ENCODE measurements around the gene STK24.

STK24 gene

GRCh38 chr13:98568918-98569317 lies 8.0 kb downstream of the STK24 start:
- 0 out of 2 replicates have a peak, but pooled peaks cover 3% of the 10 kb centered on the region for H3K36me3 ChIP-seq (ENCODE audit: low read length)
- H3K4me2 ChIP-seq (ENCODE audit: low read depth, low read length, poor library complexity, severe bottlenecking): no peak overlapping the region
- peaks cover 10% of the 10 kb centered on the region for H3F3A ChIP-seq (ENCODE audit: insufficient read depth)
- H2AFZ ChIP-seq (ENCODE audit: low read depth, low read length, severe bottlenecking): no peak overlapping the region
- peaks cover 20% of the 10 kb centered on the region for H4K20me1 ChIP-seq (ENCODE audit: low read depth, low read length)
- H3K9me3 ChIP-seq (ENCODE audit: insufficient read depth, low read length): no peaks in the 10 kb centered on the region
- H3K9me2 ChIP-seq (replicated peaks; ENCODE audit: insufficient read depth, low read length): no peaks in the 10 kb centered on the region
- no peak for TF ChIP-seq CTCF (IDR thresholded peaks at IDR 0.05; ENCODE audit: insufficient read depth, low read length, poor library complexity, severe bottlenecking)
- TF ChIP-seq EZH2phosphoT487 (conservative IDR thresholded peaks at IDR 0.05; ENCODE audit: low read length): no peak
- no peak overlapping the region for H3K9ac ChIP-seq (ENCODE audit: low read length)
- no peaks in the 10 kb centered on the region for H3K27me3 ChIP-seq (ENCODE audit: low read length)
- H3K79me2 ChIP-seq (ENCODE audit: insufficient read depth, low read length): peaks cover 96% of the 10 kb centered on the region
- H3K4me3 ChIP-seq (ENCODE audit: insufficient read depth, low read length, poor library complexity, severe bottlenecking): no peak overlapping the region
- H3K27ac ChIP-seq (ENCODE audit: low read depth, low read length): no peak overlapping the region

GRCh38 chr13:98567140-98567539 lies 9.8 kb downstream of the STK24 start:
- no peak overlapping the region for H3K27ac ChIP-seq (ENCODE audit: low read depth, low read length)
- H3K79me2 ChIP-seq (ENCODE audit: insufficient read depth, low read length): peaks cover 86% of the 10 kb centered on the region
- H3K9ac ChIP-seq (ENCODE audit: low read length): no peak overlapping the region
- no peak for TF ChIP-seq EZH2phosphoT487 (conservative IDR thresholded peaks at IDR 0.05; ENCODE audit: low read length)
- no peak for TF ChIP-seq CTCF (IDR thresholded peaks at IDR 0.05; ENCODE audit: insufficient read depth, low read length, poor library complexity, severe bottlenecking)
- H3K36me3 ChIP-seq (ENCODE audit: low read length): no peaks in the 10 kb centered on the region
- H4K20me1 ChIP-seq (ENCODE audit: low read depth, low read length): peaks cover 11% of the 10 kb centered on the region; the same call in 1 of the 2 replicates
- H3K9me3 ChIP-seq (ENCODE audit: insufficient read depth, low read length): no peaks in the 10 kb centered on the region
- H3K27me3 ChIP-seq (ENCODE audit: low read length): no peaks in the 10 kb centered on the region
- H3K4me3 ChIP-seq (ENCODE audit: insufficient read depth, low read length, poor library complexity, severe bottlenecking): no peak overlapping the region
- peaks cover 3% of the 10 kb centered on the region; the same call in 1 of the 2 replicates for H3F3A ChIP-seq (ENCODE audit: insufficient read depth)
- H3K9me2 ChIP-seq (replicated peaks; ENCODE audit: insufficient read depth, low read length): no peaks in the 10 kb centered on the region
- no peak overlapping the region for H2AFZ ChIP-seq (ENCODE audit: low read depth, low read length, severe bottlenecking)
- no peak overlapping the region for H3K4me2 ChIP-seq (ENCODE audit: low read depth, low read length, poor library complexity, severe bottlenecking)

- no peaks in the 10 kb centered on the region for H3K36me3 ChIP-seq (ENCODE audit: low read length)
- TF ChIP-seq CTCF (IDR thresholded peaks at IDR 0.05; ENCODE audit: insufficient read depth, low read length, poor library complexity, severe bottlenecking) (no peak), EZH2phosphoT487 (conservative IDR thresholded peaks at IDR 0.05; ENCODE audit: low read length) (no peak)
- no peak overlapping the region for H3K4me2 ChIP-seq (ENCODE audit: low read depth, low read length, poor library complexity, severe bottlenecking)
- H3K9me2 ChIP-seq (replicated peaks; ENCODE audit: insufficient read depth, low read length): no peaks in the 10 kb centered on the region
- peaks cover 8% of the 10 kb centered on the region; the same call in 1 of the 2 replicates for H4K20me1 ChIP-seq (ENCODE audit: low read depth, low read length)
- H3K9ac ChIP-seq (ENCODE audit: low read length): no peak overlapping the region
- no peaks in the 10 kb centered on the region for H3K9me3 ChIP-seq (ENCODE audit: insufficient read depth, low read length)
- no peak overlapping the region for H3K27ac ChIP-seq (ENCODE audit: low read depth, low read length)
- no peak overlapping the region for H3K4me3 ChIP-seq (ENCODE audit: insufficient read depth, low read length, poor library complexity, severe bottlenecking)
- peaks cover 83% of the 10 kb centered on the region for H3K79me2 ChIP-seq (ENCODE audit: insufficient read depth, low read length)
- H3F3A ChIP-seq (ENCODE audit: insufficient read depth): no peaks in the 10 kb centered on the region
- no peaks in the 10 kb centered on the region for H3K27me3 ChIP-seq (ENCODE audit: low read length)
- H2AFZ ChIP-seq (ENCODE audit: low read depth, low read length, severe bottlenecking): no peak overlapping the region
Measured at GRCh38 chr13:98565726-98566565, 11.0 kb downstream of the STK24 start.

All from SU-DHL-6 (cell line).